ENCODE data around the gene TLN1.

The TLN1 gene

GRCh38 chr9:35711501-35712428 is 20.2 kb downstream of the TLN1 start:
- TF ChIP-seq CTCF (conservative IDR thresholded peaks at IDR 0.05): no peak
- no peak overlapping the region for H3K27ac ChIP-seq

- TF ChIP-seq CTCF (conservative IDR thresholded peaks at IDR 0.05): no peak
- H3K27ac ChIP-seq: no peak overlapping the region
Observed at GRCh38 chr9:35710818-35711500, 21.0 kb downstream of the TLN1 start.

GRCh38 chr9:35708146-35708545 is 23.8 kb downstream of the TLN1 start:
- TF ChIP-seq CTCF (conservative IDR thresholded peaks at IDR 0.05): no peak
- H3K27ac ChIP-seq: no peak overlapping the region

- TF ChIP-seq CTCF (conservative IDR thresholded peaks at IDR 0.05): no peak
Observed at GRCh38 chr9:35706951-35707350, 25.0 kb downstream of the TLN1 start.

GRCh38 chr9:35705836-35706430 is 26.1 kb downstream of the TLN1 start:
- no peak for TF ChIP-seq CTCF (conservative IDR thresholded peaks at IDR 0.05)
- H3K27ac ChIP-seq: no peak overlapping the region

More at GRCh38 chr9:35706951-35707350, 25.0 kb downstream of the TLN1 start:
- no peak overlapping the region for H3K27ac ChIP-seq

- no peak for TF ChIP-seq CTCF (conservative IDR thresholded peaks at IDR 0.05)
- H3K27ac ChIP-seq: no peak overlapping the region
Observed at GRCh38 chr9:35705372-35705771, 26.6 kb downstream of the TLN1 start.
